Ectodermal cell (in vitro differentiated cells): ENCODE results near the gene SYNDIG1L.
"Not testable (repeated sequence)": the region's sequence is repeated elsewhere in the genome, so short reads cannot be mapped to it uniquely, and the experiment has no call there.

Experiments
- H3K27ac ChIP-seq: 2 replicates; pipeline ENCODE4 v1.7.0; 2013; ENCODE audit warnings: mild to moderate bottlenecking, low read depth, low read length; ENCODE audit not compliant: insufficient read depth, poor library complexity, severe bottlenecking
- H3K27me3 ChIP-seq: 2 replicates; pipeline ENCODE4 v1.7.0; 2013; ENCODE audit warnings: mild to moderate bottlenecking, low read length; ENCODE audit not compliant: insufficient read depth, control insufficient read depth, poor library complexity, severe bottlenecking
- H3K36me3 ChIP-seq: one replicate; pipeline ENCODE4 v1.7.0; 2013; ENCODE audit warnings: low read length; ENCODE audit not compliant: control insufficient read depth, insufficient read depth
- H3K4me1 ChIP-seq: one replicate; pipeline ENCODE4 v1.7.0; 2013; ENCODE audit warnings: low read length; ENCODE audit not compliant: control insufficient read depth, insufficient read depth
- H3K4me3 ChIP-seq: 2 replicates; pipeline ENCODE4 v1.7.0; 2013; ENCODE audit warnings: low read depth, low read length, control low read depth; ENCODE audit not compliant: insufficient read depth
- H3K9me3 ChIP-seq: 2 replicates; pipeline ENCODE4 v1.7.0; 2013; ENCODE audit warnings: mild to moderate bottlenecking, low read length, moderate library complexity; ENCODE audit not compliant: control insufficient read depth
- WGBS, 2 experiments: methylation state at CpG; one replicate each; pipeline ENCODE4 v1.1.7; 2013; ENCODE audit warnings: missing lambda C conversion rate in 2 of 2; 5-methylcytosine and 5-hydroxymethylcytosine counted together

The SYNDIG1L gene

GRCh38 chr14:74459976-74460375 is 34.0 kb upstream of the SYNDIG1L start:
- Histone ChIP-seq H3K27ac (no peak overlapping the region), H3K4me1 (peaks cover 8% of the 10 kb centered on the region), H3K27me3 (no peaks in the 10 kb centered on the region), H3K9me3 (no peaks in the 10 kb centered on the region), H3K4me3 (no peak overlapping the region), H3K36me3 (no peaks in the 10 kb centered on the region)
- WGBS, 2 experiments = 95 to 96% methylated on average over 6 of the region's 6 CpGs

GRCh38 chr14:74459289-74459946 is 33.4 kb upstream of the SYNDIG1L start:
- 81 to 82% methylated on average over 10 of the region's 10 CpGs for WGBS, 2 experiments
- no peaks in the 10 kb centered on the region for H3K9me3 ChIP-seq
- no peaks in the 10 kb centered on the region for H3K27me3 ChIP-seq
- no peak overlapping the region for H3K4me3 ChIP-seq
- no peaks in the 10 kb centered on the region for H3K36me3 ChIP-seq
- H3K27ac ChIP-seq = no peak overlapping the region
- peaks cover 8% of the 10 kb centered on the region for H3K4me1 ChIP-seq

- Histone ChIP-seq H3K27ac (no peak overlapping the region), H3K4me3 (no peak overlapping the region), H3K36me3 (no peaks in the 10 kb centered on the region), H3K4me1 (peaks cover 8% of the 10 kb centered on the region), H3K27me3 (no peaks in the 10 kb centered on the region), H3K9me3 (no peaks in the 10 kb centered on the region)
- WGBS, 2 experiments = 74% methylated on average over 4 of the region's 4 CpGs
Observed at GRCh38 chr14:74457565-74457895, 31.5 kb upstream of the SYNDIG1L start.

- Histone ChIP-seq H3K9me3 (no peaks in the 10 kb centered on the region), H3K4me1 (peaks cover 8% of the 10 kb centered on the region), H3K27me3 (no peaks in the 10 kb centered on the region), H3K27ac (no peak overlapping the region), H3K4me3 (no peak overlapping the region), H3K36me3 (no peaks in the 10 kb centered on the region)
- WGBS, 2 experiments = 89 to 91% methylated on average over 17 of the region's 17 CpGs
Observed at GRCh38 chr14:74456684-74457564, 30.9 kb upstream of the SYNDIG1L start.

GRCh38 chr14:74454397-74454796 is 28.4 kb upstream of the SYNDIG1L start:
- 90 to 96% methylated on average over 5 of the region's 5 CpGs for WGBS, 2 experiments
- H3K4me1 ChIP-seq, H3K27me3 ChIP-seq, H3K36me3 ChIP-seq, H3K27ac ChIP-seq, H3K4me3 ChIP-seq, H3K9me3 ChIP-seq: not testable (repeated sequence)

- H3K9me3 ChIP-seq = no peaks in the 10 kb centered on the region
- no peaks in the 10 kb centered on the region for H3K36me3 ChIP-seq
- no peaks in the 10 kb centered on the region for H3K27me3 ChIP-seq
Observed at GRCh38 chr14:74444866-74445265, 18.9 kb upstream of the SYNDIG1L start.

GRCh38 chr14:74442757-74443156 is 16.7 kb upstream of the SYNDIG1L start:
- Histone ChIP-seq H3K4me3 (no peak overlapping the region), H3K9me3 (no peaks in the 10 kb centered on the region), H3K4me1 (no peaks in the 10 kb centered on the region), H3K27me3 (no peaks in the 10 kb centered on the region), H3K27ac (no peak overlapping the region), H3K36me3 (no peaks in the 10 kb centered on the region)

More at GRCh38 chr14:74444866-74445265, 18.9 kb upstream of the SYNDIG1L start:
- Histone ChIP-seq H3K4me3 (no peak overlapping the region), H3K4me1 (no peaks in the 10 kb centered on the region), H3K27ac (no peak overlapping the region)
- WGBS, 2 experiments = 11 to 30% methylated on average over 2 to 3 of the region's 3 CpGs

- 92 to 98% methylated on average over 3 of the region's 3 CpGs for WGBS, 2 experiments
- H3K4me1 ChIP-seq = no peaks in the 10 kb centered on the region
- no peaks in the 10 kb centered on the region for H3K9me3 ChIP-seq
- H3K27me3 ChIP-seq = no peaks in the 10 kb centered on the region
- H3K36me3 ChIP-seq = no peaks in the 10 kb centered on the region
- no peak overlapping the region for H3K27ac ChIP-seq
- no peak overlapping the region for H3K4me3 ChIP-seq
Observed at GRCh38 chr14:74441113-74441512, 15.1 kb upstream of the SYNDIG1L start.

GRCh38 chr14:74438351-74438915 is 12.4 kb upstream of the SYNDIG1L start:
- H3K27ac ChIP-seq = no peak overlapping the region
- no peaks in the 10 kb centered on the region for H3K9me3 ChIP-seq
- WGBS, 2 experiments = 90% methylated on average over 3 of the region's 3 CpGs
- H3K36me3 ChIP-seq = no peaks in the 10 kb centered on the region
- H3K4me3 ChIP-seq = no peak overlapping the region
- H3K27me3 ChIP-seq = no peaks in the 10 kb centered on the region
- H3K4me1 ChIP-seq = peaks cover 17% of the 10 kb centered on the region

GRCh38 chr14:74437496-74438053 is 11.6 kb upstream of the SYNDIG1L start:
- no peak overlapping the region for H3K27ac ChIP-seq
- H3K4me1 ChIP-seq = peaks cover 20% of the 10 kb centered on the region
- H3K36me3 ChIP-seq = no peaks in the 10 kb centered on the region
- H3K27me3 ChIP-seq = no peaks in the 10 kb centered on the region
- no peak overlapping the region for H3K4me3 ChIP-seq
- WGBS, 2 experiments = 2 to 28% methylated on average over 2 to 3 of the region's 3 CpGs
- no peaks in the 10 kb centered on the region for H3K9me3 ChIP-seq
